DOHH2 (cell line): ENCODE measurements around the gene ACACB.

Source experiments
- EZH2phosphoT487 ChIP-seq: fragments of 200-600 bp; sonication (generic); IDR thresholded peaks from 2 replicates; pipeline ENCODE4 v1.6.1; 2017; ENCODE audit warnings: borderline replicate concordance, mild to moderate bottlenecking, antibody characterized with exemption, low read length, moderate library complexity, mixed read lengths
- TF ChIP-seq, protein P1 (sequence below): fragments of 200-600 bp; sonication (generic); IDR thresholded peaks from one replicate; pipeline ENCODE4 v1.5.1; 2014; ENCODE audit warnings: antibody characterized with exemption, mild to moderate bottlenecking, low read depth, low read length; ENCODE audit not compliant: poor library complexity, severe bottlenecking

DNA sequence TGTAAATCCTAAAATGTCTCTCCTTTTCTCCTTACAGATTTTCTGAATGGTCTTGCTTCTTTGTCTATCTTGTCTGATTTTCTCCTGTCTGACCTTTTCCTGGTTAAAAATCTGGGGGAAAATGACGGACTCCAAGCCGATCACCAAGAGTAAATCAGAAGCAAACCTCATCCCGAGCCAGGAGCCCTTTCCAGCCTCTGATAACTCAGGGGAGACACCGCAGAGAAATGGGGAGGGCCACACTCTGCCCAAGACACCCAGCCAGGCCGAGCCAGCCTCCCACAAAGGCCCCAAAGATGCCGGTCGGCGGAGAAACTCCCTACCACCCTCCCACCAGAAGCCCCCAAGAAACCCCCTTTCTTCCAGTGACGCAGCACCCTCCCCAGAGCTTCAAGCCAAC, 23.0 kb downstream of the ACACB start:
- TF ChIP-seq, protein P1, sequence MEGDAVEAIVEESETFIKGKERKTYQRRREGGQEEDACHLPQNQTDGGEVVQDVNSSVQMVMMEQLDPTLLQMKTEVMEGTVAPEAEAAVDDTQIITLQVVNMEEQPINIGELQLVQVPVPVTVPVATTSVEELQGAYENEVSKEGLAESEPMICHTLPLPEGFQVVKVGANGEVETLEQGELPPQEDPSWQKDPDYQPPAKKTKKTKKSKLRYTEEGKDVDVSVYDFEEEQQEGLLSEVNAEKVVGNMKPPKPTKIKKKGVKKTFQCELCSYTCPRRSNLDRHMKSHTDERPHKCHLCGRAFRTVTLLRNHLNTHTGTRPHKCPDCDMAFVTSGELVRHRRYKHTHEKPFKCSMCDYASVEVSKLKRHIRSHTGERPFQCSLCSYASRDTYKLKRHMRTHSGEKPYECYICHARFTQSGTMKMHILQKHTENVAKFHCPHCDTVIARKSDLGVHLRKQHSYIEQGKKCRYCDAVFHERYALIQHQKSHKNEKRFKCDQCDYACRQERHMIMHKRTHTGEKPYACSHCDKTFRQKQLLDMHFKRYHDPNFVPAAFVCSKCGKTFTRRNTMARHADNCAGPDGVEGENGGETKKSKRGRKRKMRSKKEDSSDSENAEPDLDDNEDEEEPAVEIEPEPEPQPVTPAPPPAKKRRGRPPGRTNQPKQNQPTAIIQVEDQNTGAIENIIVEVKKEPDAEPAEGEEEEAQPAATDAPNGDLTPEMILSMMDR = no peak
- no peak for TF ChIP-seq EZH2phosphoT487
